Neutrophil (primary cell): ENCODE measurements around the gene PAX6.

Experiments
- H3K27ac ChIP-seq: fragments of 200-600 bp; sonication (generic); 2 replicates; pipeline ENCODE4 v1.5.1; 2016; ENCODE audit warnings: mild to moderate bottlenecking, moderate library complexity
- H3K27me3 ChIP-seq: fragments of 200-600 bp; sonication (generic); 2 replicates; pipeline ENCODE4 v1.6.0; 2016; ENCODE audit warnings: mild to moderate bottlenecking
- H3K36me3 ChIP-seq: fragments of 200-600 bp; sonication (generic); 2 replicates; pipeline ENCODE4 v1.5.1; 2017
- H3K4me1 ChIP-seq, 2 experiments: fragments of 200-600 bp in 1 of 2; sonication (generic) in 1 of 2; 1 replicate in 1 of 2; 2 replicates in 1 of 2; pipeline versions ENCODE4 v1.5.1 to v1.6.1; 2013 to 2016; ENCODE audit warnings: low read depth in 1 of 2, low read length in 1 of 2, mild to moderate bottlenecking in 1 of 2, moderate library complexity in 1 of 2; ENCODE audit not compliant: control insufficient read depth in 1 of 2, insufficient read depth in 1 of 2
- H3K4me3 ChIP-seq, 2 experiments: fragments of 200-600 bp in 1 of 2; sonication (generic) in 1 of 2; 1 replicate in 1 of 2; 2 replicates in 1 of 2; pipeline ENCODE4 v1.5.1; 2013 to 2016; ENCODE audit warnings: low read depth in 1 of 2, low read length in 1 of 2, mild to moderate bottlenecking in 1 of 2, moderate library complexity in 1 of 2
- H3K9me3 ChIP-seq: fragments of 200-600 bp; sonication (generic); 2 replicates; pipeline ENCODE4 v1.5.1; 2016
- CTCF ChIP-seq: fragments of 200-600 bp; sonication (generic); IDR thresholded peaks from 2 replicates; pipeline ENCODE4 v1.5.1; 2016; ENCODE audit warnings: antibody characterized with exemption

PAX6 gene

GRCh38 chr11:31780480-31780971 lies 30.6 kb downstream of the PAX6 start:
- Histone ChIP-seq H3K9me3 (no peaks in the 10 kb centered on the region), H3K27me3 (no peaks in the 10 kb centered on the region), H3K36me3 (no peaks in the 10 kb centered on the region), H3K4me3 (no peak overlapping the region), H3K27ac (no peak overlapping the region), H3K4me1 (no peaks in the 10 kb centered on the region)
- no peak for TF ChIP-seq CTCF

GRCh38 chr11:31780078-31780477 lies 31.0 kb downstream of the PAX6 start:
- Histone ChIP-seq H3K4me3 (no peak overlapping the region), H3K9me3 (no peaks in the 10 kb centered on the region), H3K36me3 (no peaks in the 10 kb centered on the region), H3K4me1 (no peaks in the 10 kb centered on the region), H3K27me3 (no peaks in the 10 kb centered on the region), H3K27ac (no peak overlapping the region)
- TF ChIP-seq CTCF = no peak

- Histone ChIP-seq H3K9me3 (no peaks in the 10 kb centered on the region), H3K27me3 (no peaks in the 10 kb centered on the region), H3K36me3 (no peaks in the 10 kb centered on the region), H3K4me3 (no peak overlapping the region), H3K4me1 (no peaks in the 10 kb centered on the region), H3K27ac (no peak overlapping the region)
- TF ChIP-seq CTCF = no peak
Observed at GRCh38 chr11:31779374-31779791, 31.7 kb downstream of the PAX6 start.

- no peak overlapping the region for H3K27ac ChIP-seq
- no peaks in the 10 kb centered on the region for H3K9me3 ChIP-seq
- no peaks in the 10 kb centered on the region for H3K4me1 ChIP-seq
- no peak overlapping the region for H3K4me3 ChIP-seq
- H3K27me3 ChIP-seq = no peaks in the 10 kb centered on the region
- no peaks in the 10 kb centered on the region for H3K36me3 ChIP-seq
- no peak for TF ChIP-seq CTCF
Observed at GRCh38 chr11:31772412-31772811, 38.7 kb downstream of the PAX6 start.

GRCh38 chr11:31770011-31770700 lies 41.0 kb downstream of the PAX6 start:
- Histone ChIP-seq H3K4me1 (no peaks in the 10 kb centered on the region), H3K36me3 (no peaks in the 10 kb centered on the region), H3K9me3 (no peaks in the 10 kb centered on the region), H3K4me3 (no peak overlapping the region), H3K27ac (no peak overlapping the region), H3K27me3 (no peaks in the 10 kb centered on the region)
- no peak for TF ChIP-seq CTCF
